Liver (tissue), 9 donors: Measurements from ENCODE around the gene HCFC1R1. TPM values are rescaled to one million over a fixed set of nuclear protein-coding genes. Genes with fewer than 3 reads are reported as not detected.

Source experiments
- DNase-seq: peaks from one replicate; pipeline ENCODE4 v3.0.0-alpha.2; 2017; ENCODE audit warnings: low spot score
- H3K27ac ChIP-seq, 2 donors: one replicate each; pipeline ENCODE4 v1.7.0; 2013; ENCODE audit warnings: inconsistent platforms in 2 of 2, low read length in 2 of 2, control low read depth in 1 of 2, low read depth in 1 of 2, mild to moderate bottlenecking in 1 of 2
- H3K27me3 ChIP-seq, 4 donors: one replicate each; pipeline versions ENCODE4 v1.6.1 to v1.7.0; 2013; ENCODE audit warnings: low read length in 3 of 4, inconsistent platforms in 1 of 4, mild to moderate bottlenecking in 1 of 4, moderate library complexity in 1 of 4; ENCODE audit not compliant: control insufficient read depth in 4 of 4, insufficient read depth in 4 of 4
- H3K36me3 ChIP-seq, 4 donors: one replicate each; pipeline versions ENCODE4 v1.6.1 to v1.7.0; 2013; ENCODE audit warnings: low read length in 3 of 4, mild to moderate bottlenecking in 3 of 4, low read depth in 1 of 4, moderate library complexity in 1 of 4; ENCODE audit not compliant: control insufficient read depth in 4 of 4, insufficient read depth in 3 of 4
- H3K4me1 ChIP-seq, 4 donors: one replicate each; pipeline versions ENCODE4 v1.6.1 to v1.7.0; 2013; ENCODE audit warnings: low read length in 3 of 4, mild to moderate bottlenecking in 3 of 4, moderate library complexity in 1 of 4; ENCODE audit not compliant: control insufficient read depth in 4 of 4, insufficient read depth in 4 of 4
- H3K4me3 ChIP-seq, 3 donors: one replicate each; pipeline versions ENCODE4 v1.6.1 to v1.7.0; 2013; ENCODE audit warnings: low read length in 3 of 3, control low read depth in 1 of 3, low read depth in 1 of 3, mild to moderate bottlenecking in 1 of 3
- H3K9ac ChIP-seq, 2 donors: one replicate each; pipeline ENCODE4 v1.7.0; 2013; ENCODE audit warnings: low read length in 2 of 2, mild to moderate bottlenecking in 2 of 2, moderate library complexity in 2 of 2, control low read depth in 1 of 2, low read depth in 1 of 2
- H3K9me3 ChIP-seq, 4 donors: one replicate each; pipeline versions ENCODE4 v1.6.1 to v1.7.0; 2013; ENCODE audit warnings: low read length in 3 of 4; ENCODE audit not compliant: control insufficient read depth in 4 of 4
- ATF3 ChIP-seq: IDR thresholded peaks from 2 replicates; pipeline ENCODE4 v1.6.1; 2016; ENCODE audit warnings: antibody characterized with exemption
- CTCF ChIP-seq: fragments of 150-350 bp; IDR thresholded peaks from 2 replicates; pipeline ENCODE4 v1.5.1; 2017; ENCODE audit warnings: improper control_type of control experiment, low read depth, low read length; ENCODE audit not compliant: missing input control
- EGR1 ChIP-seq, 2 donors: IDR thresholded peaks; 2 replicates each; pipeline ENCODE4 v1.6.1; 2016 to 2018; ENCODE audit warnings: antibody characterized with exemption in 2 of 2, low read depth in 2 of 2
- FOXA1 ChIP-seq: IDR thresholded peaks from 2 replicates; pipeline ENCODE4 v1.6.1; 2016; ENCODE audit warnings: antibody characterized with exemption
- FOXA2 ChIP-seq: IDR thresholded peaks from 2 replicates; pipeline ENCODE4 v1.6.1; 2016; ENCODE audit warnings: antibody characterized with exemption
- GABPA ChIP-seq, 2 donors: IDR thresholded peaks in 1 of 2; conservative IDR thresholded peaks in 1 of 2; 2 replicates each; pipeline ENCODE4 v1.6.1; 2016; ENCODE audit warnings: antibody characterized with exemption in 2 of 2, mild to moderate bottlenecking in 1 of 2, moderate library complexity in 1 of 2
- HNF4A ChIP-seq, 2 donors: conservative IDR thresholded peaks; 2 replicates each; pipeline ENCODE4 v1.6.1; 2016; ENCODE audit warnings: antibody characterized with exemption in 2 of 2, mild to moderate bottlenecking in 2 of 2
- HNF4G ChIP-seq: IDR thresholded peaks from 2 replicates; pipeline ENCODE4 v1.6.1; 2016; ENCODE audit warnings: antibody characterized with exemption
- JUND ChIP-seq, 2 donors: IDR thresholded peaks; 2 replicates each; pipeline ENCODE4 v1.6.1; 2016; ENCODE audit warnings: antibody characterized with exemption in 2 of 2
- MAX ChIP-seq: IDR thresholded peaks from 2 replicates; pipeline ENCODE4 v1.6.1; 2016; ENCODE audit warnings: antibody characterized with exemption
- NR2F2 ChIP-seq: IDR thresholded peaks from 2 replicates; pipeline ENCODE4 v1.6.1; 2016; ENCODE audit warnings: antibody characterized with exemption
- RAD21 ChIP-seq, 2 donors: IDR thresholded peaks; 2 replicates each; pipeline ENCODE4 v1.6.1; 2016; ENCODE audit warnings: antibody characterized with exemption in 2 of 2, mild to moderate bottlenecking in 2 of 2
- REST ChIP-seq: IDR thresholded peaks from 2 replicates; pipeline ENCODE4 v1.6.1; 2016; ENCODE audit warnings: antibody characterized with exemption, mild to moderate bottlenecking
- RXRA ChIP-seq, 2 donors: IDR thresholded peaks; 2 replicates each; pipeline ENCODE4 v1.6.1; 2017 to 2018; ENCODE audit warnings: antibody characterized with exemption in 2 of 2, mild to moderate bottlenecking in 1 of 2
- SP1 ChIP-seq: IDR thresholded peaks from 2 replicates; pipeline ENCODE4 v1.6.1; 2018; ENCODE audit warnings: antibody characterized with exemption, mild to moderate bottlenecking
- TAF1 ChIP-seq: conservative IDR thresholded peaks from 2 replicates; pipeline ENCODE4 v1.6.1; 2016; ENCODE audit warnings: antibody characterized with exemption, mild to moderate bottlenecking
- YY1 ChIP-seq: IDR thresholded peaks from 2 replicates; pipeline ENCODE4 v1.6.1; 2016; ENCODE audit warnings: antibody characterized with exemption, mild to moderate bottlenecking
- ZBTB33 ChIP-seq: IDR thresholded peaks from 2 replicates; pipeline ENCODE4 v1.6.1; 2016; ENCODE audit warnings: antibody characterized with exemption
- WGBS: extraction: QIAGEN DNeasy Blood & Tissue Kit; methylation state at CpG from one replicate; pipeline ENCODE4 v1.1.7; 2013; 5-methylcytosine and 5-hydroxymethylcytosine counted together
- polyA plus RNA-seq, 2 donors: library from polyadenylated mRNA; stranded (reverse) in 1 of 2; unstranded in 1 of 2; fragments of 200-250 nt in 1 of 2; fragments of >200 nt in 1 of 2; fragmentation: Nextera tagmentation in 1 of 2; extraction: Ambion mirVana in 1 of 2; gene quantifications; one replicate each; pipeline versions ENCODE4 v1.2.1 to v1.2.3, GENCODE V29; 2013 to 2015
- total RNA-seq, 2 donors: library from RNA; depleted of rRNA; stranded (reverse); fragments of >200 nt; gene quantifications; one replicate each; pipeline ENCODE4 v1.2.3, GENCODE V29; 2014
- donor health status: healthy.
- donor health status: healthy.
- donor health status: healthy.
- donor health status: healthy.
- donor health status: healthy.

HCFC1R1 gene
- total and polyA plus RNA-seq, 4 donors = 1.4 to 17.6 (median 9.2) TPM

- TF ChIP-seq EGR1 (IDR thresholded peaks at IDR 0.05; ENCODE audit: low read depth in 2 of 2) (no peak), TAF1 (no peak), YY1 (no peak), SP1 (no peak), NR2F2 (no peak), HNF4A (conservative IDR thresholded peaks at IDR 0.05) (no peak), ATF3 (no peak), ZBTB33 (no peak)
- peaks cover 0 to 17% (median 9%) of the 10 kb centered on the region in 4 donors for H3K4me1 ChIP-seq
- no peak overlapping the region for H3K27ac ChIP-seq
- no peak overlapping the region for H3K9ac ChIP-seq
- H3K36me3 ChIP-seq = no peaks in the 10 kb centered on the region
- no peaks in the 10 kb centered on the region for H3K9me3 ChIP-seq
- no peak for DNase-seq
- WGBS = 84% methylated on average over 8 of the region's 8 CpGs
- H3K27me3 ChIP-seq = no peaks in the 10 kb centered on the region
- H3K4me3 ChIP-seq = no peak overlapping the region
These were observed 35.1 kb downstream of the HCFC1R1 start for GRCh38 chr16:2988590-2989099.

- 84% methylated on average over 8 of the region's 8 CpGs for WGBS
- no peaks in the 10 kb centered on the region for H3K9me3 ChIP-seq
- no peak overlapping the region for H3K4me3 ChIP-seq
- H3K27me3 ChIP-seq = no peaks in the 10 kb centered on the region
- peaks cover 0 to 17% (median 9%) of the 10 kb centered on the region in 4 donors for H3K4me1 ChIP-seq
- TF ChIP-seq ATF3 = no peak
- TF ChIP-seq YY1 = no peak
- no peak for TF ChIP-seq RAD21 (IDR thresholded peaks at IDR 0.05)
- TF ChIP-seq FOXA2 = no peak
- no peak for TF ChIP-seq TAF1
- no peak for TF ChIP-seq RXRA (IDR thresholded peaks at IDR 0.05)
- no peak for TF ChIP-seq SP1
- TF ChIP-seq GABPA (IDR thresholded peaks at IDR 0.05 in 1 of 2, conservative IDR thresholded peaks at IDR 0.05 in 1 of 2) = no peak
- no peak for TF ChIP-seq CTCF
- TF ChIP-seq JUND (IDR thresholded peaks at IDR 0.05) = no peak
- no peak for TF ChIP-seq EGR1 (IDR thresholded peaks at IDR 0.05; ENCODE audit: low read depth in 2 of 2)
- no peak for TF ChIP-seq HNF4G
- TF ChIP-seq MAX = no peak
- TF ChIP-seq FOXA1 = no peak
- TF ChIP-seq HNF4A (conservative IDR thresholded peaks at IDR 0.05) = no peak
- no peak for TF ChIP-seq REST
- TF ChIP-seq NR2F2 = no peak
- TF ChIP-seq ZBTB33 = no peak
- H3K27ac ChIP-seq = no peak overlapping the region
- no peak for DNase-seq
- no peak overlapping the region for H3K9ac ChIP-seq
- no peaks in the 10 kb centered on the region for H3K36me3 ChIP-seq
These were observed 35.9 kb downstream of the HCFC1R1 start for GRCh38 chr16:2987833-2988232.
